ENCODE results near the gene JSRP1. TPM values are rescaled to one million over a fixed set of nuclear protein-coding genes. Genes with fewer than 3 reads are reported as not detected.

The JSRP1 gene
- total RNA-seq, 4 donors from 2014 or later: not detected

DNA sequence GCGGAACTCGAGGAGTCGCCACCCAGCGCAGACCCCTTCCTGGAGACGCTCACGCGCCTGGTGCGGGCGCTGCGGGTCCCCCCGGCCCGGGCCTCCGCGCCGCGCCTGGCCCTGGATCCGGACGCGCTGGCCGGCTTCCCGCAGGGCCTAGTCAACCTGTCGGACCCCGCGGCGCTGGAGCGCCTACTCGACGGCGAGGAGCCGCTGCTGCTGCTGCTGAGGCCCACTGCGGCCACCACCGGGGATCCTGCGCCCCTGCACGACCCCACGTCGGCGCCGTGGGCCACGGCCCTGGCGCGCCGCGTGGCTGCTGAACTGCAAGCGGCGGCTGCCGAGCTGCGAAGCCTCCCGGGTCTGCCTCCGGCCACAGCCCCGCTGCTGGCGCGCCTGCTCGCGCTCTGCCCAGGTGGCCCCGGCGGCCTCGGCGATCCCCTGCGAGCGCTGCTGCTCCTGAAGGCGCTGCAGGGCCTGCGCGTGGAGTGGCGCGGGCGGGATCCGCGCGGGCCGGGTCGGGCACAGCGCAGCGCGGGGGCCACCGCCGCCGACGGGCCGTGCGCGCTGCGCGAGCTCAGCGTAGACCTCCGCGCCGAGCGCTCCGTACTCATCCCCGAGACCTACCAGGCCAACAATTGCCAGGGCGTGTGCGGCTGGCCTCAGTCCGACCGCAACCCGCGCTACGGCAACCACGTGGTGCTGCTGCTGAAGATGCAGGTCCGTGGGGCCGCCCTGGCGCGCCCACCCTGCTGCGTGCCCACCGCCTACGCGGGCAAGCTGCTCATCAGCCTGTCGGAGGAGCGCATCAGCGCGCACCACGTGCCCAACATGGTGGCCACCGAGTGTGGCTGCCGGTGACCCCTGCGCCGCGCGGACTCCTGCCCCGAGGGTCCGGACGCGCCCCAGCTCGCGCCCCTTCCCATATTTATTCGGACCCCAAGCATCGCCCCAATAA, 4.8 kb downstream of the JSRP1 start:
- ATAC-seq (ENCODE audit: low FRiP score) (no peak), DNase-seq (ENCODE audit: low spot score) (no peak)
- TF ChIP-seq, protein P1, sequence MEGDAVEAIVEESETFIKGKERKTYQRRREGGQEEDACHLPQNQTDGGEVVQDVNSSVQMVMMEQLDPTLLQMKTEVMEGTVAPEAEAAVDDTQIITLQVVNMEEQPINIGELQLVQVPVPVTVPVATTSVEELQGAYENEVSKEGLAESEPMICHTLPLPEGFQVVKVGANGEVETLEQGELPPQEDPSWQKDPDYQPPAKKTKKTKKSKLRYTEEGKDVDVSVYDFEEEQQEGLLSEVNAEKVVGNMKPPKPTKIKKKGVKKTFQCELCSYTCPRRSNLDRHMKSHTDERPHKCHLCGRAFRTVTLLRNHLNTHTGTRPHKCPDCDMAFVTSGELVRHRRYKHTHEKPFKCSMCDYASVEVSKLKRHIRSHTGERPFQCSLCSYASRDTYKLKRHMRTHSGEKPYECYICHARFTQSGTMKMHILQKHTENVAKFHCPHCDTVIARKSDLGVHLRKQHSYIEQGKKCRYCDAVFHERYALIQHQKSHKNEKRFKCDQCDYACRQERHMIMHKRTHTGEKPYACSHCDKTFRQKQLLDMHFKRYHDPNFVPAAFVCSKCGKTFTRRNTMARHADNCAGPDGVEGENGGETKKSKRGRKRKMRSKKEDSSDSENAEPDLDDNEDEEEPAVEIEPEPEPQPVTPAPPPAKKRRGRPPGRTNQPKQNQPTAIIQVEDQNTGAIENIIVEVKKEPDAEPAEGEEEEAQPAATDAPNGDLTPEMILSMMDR (IDR thresholded peaks at IDR 0.05): no peak

GRCh38 chr19:2250766-2251105, 5.5 kb downstream of the JSRP1 start:
- TF ChIP-seq, protein P1 (IDR thresholded peaks at IDR 0.05): no peak
- DNase-seq (ENCODE audit: low spot score): no peak
- no peak for ATAC-seq (ENCODE audit: low FRiP score)

DNA sequence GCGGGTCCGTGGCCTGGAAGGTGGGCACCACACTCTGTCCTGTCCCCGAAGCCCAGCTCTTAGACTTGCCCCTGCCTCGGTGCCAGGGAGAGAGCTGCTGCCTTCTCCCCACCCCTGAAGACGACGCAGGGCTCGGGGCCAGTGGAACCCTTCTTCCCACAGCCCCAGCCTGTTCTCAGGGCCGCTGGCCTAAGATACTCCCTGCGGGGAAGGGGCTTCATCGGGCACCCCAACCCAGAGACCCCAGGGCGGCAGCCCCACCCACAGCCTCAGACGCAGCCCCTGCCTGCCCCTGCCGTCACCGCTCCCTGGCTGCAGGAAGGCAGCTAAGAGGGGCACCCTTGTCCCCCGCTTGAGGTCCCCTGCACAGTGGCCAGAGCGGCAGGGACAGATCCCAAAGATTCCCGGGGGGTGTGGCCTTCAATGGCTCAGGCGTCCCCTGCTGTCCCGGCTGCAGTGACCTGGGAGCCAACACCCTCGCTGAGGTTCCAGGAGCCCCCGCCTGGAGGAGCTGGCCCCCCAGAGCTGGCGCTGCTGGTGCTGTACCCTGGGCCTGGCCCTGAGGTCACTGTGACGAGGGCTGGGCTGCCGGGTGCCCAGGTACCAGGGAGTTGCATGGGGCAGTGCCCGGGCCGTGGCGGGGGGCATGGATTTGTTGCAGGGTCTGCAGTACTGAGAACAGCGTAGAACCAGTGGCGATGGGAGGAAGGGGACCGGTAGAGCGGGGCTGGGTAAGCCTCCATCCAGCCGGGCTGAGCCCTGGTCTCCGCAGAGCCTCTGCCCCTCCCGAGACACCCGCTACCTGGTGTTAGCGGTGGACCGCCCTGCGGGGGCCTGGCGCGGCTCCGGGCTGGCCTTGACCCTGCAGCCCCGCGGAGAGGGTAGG, 6.1 kb downstream of the JSRP1 start:
- TF ChIP-seq, protein P1 (IDR thresholded peaks at IDR 0.05): no peak
- no peak for DNase-seq (ENCODE audit: low spot score)
- no peak for ATAC-seq (ENCODE audit: low FRiP score)

GRCh38 chr19:2249010-2249866, 7.0 kb downstream of the JSRP1 start, which contains the start of gene AMH:
Gene AMH, plus strand, starts transcription at chr19:2249323. Its CDS starts 10 bp downstream, at chr19:2249333.
- ATAC-seq (ENCODE audit: low FRiP score): no peak
- TF ChIP-seq, protein P1 (IDR thresholded peaks at IDR 0.05): no peak
- DNase-seq (ENCODE audit: low spot score): no peak

DNA sequence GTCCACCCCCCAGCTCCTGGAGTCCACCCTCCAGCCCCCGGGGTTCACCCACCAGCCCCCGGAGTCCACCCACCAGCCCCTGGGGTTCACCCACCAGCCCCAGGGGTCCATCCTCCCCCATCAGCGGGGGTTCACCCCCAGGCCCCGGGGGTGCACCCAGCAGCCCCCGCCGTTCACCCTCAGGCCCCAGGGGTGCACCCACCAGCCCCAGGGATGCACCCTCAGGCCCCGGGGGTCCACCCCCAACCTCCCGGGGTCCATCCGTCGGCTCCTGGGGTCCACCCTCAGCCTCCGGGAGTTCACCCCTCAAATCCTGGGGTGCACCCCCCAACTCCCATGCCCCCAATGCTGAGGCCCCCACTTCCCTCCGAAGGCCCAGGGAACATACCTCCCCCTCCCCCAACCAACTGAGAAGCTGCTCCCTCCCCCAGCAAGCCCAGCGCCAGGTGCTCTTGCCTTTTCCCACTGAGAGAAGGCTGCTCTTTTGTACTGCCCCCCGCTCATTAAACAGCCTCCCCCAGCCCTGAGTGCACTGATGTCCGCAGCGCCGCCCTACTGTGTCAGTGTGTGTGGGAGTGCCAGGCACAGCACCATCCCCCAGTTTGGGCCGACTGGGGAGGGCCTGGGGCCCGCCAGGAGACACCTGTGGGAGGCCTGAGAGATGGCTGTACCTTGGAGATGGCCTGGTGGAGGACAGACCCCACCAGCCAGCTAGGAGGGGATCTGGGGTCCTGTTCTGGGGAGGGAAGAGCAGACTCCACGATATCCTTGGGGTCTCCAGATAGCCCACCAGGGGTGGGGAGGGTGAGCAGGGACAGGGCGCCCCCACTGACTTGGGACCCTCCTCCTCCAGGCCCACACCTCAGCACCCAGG, 7.8 kb downstream of the JSRP1 start:
- DNase-seq (ENCODE audit: low spot score) (no peak), ATAC-seq (ENCODE audit: low FRiP score) (no peak)
- TF ChIP-seq, protein P1 (IDR thresholded peaks at IDR 0.05): no peak
